Breast epithelium (tissue), 3 donors: ENCODE data around the gene MBD3L5.

ENCODE experiments used
- CTCF ChIP-seq, 3 donors: fragments of 450-650 bp; IDR thresholded peaks; one replicate each; pipeline ENCODE4 v1.5.1; 2016 to 2017; ENCODE audit warnings: antibody characterized with exemption in 3 of 3, mild to moderate bottlenecking in 3 of 3, moderate library complexity in 3 of 3
- POLR2A ChIP-seq: fragments of 450-650 bp; IDR thresholded peaks from one replicate; pipeline ENCODE4 v1.6.1; 2016; ENCODE audit warnings: antibody characterized with exemption, mild to moderate bottlenecking, moderate library complexity
- POLR2AphosphoS5 ChIP-seq, 3 donors: sonication (generic); formaldehyde crosslinking; IDR thresholded peaks; one replicate each; pipeline ENCODE4 v1.6.1; 2017; ENCODE audit warnings: antibody characterized with exemption in 3 of 3

DNA sequence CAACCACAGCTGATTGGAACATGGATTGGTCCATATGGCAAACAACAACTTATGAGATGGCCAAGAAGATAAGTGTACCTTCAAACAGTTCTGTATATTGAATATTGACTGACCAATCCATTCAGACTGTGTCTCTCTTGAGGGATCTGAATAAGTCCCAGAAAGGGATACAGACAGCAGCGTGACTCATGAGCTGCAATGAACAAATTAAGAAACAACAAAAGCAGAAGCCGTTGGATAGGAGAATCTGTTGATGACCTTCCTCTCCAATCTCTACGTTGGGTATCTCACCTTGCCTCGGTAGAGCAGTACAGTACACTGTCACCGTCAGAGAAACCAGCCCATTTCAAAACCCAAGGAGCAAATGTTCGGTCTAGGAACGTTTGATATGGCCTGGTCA is 30.4 kb upstream of the MBD3L5 start:
- no peak for TF ChIP-seq CTCF (IDR thresholded peaks at IDR 0.05)
- TF ChIP-seq POLR2A = no peak
- TF ChIP-seq POLR2AphosphoS5 (IDR thresholded peaks at IDR 0.05) = no peak
